Upper lobe of left lung (tissue), 6 donors: ENCODE results near the gene ARMC8. TPM values are rescaled to one million over a fixed set of nuclear protein-coding genes. Genes with fewer than 3 reads are reported as not detected.

Source experiments
- ATAC-seq, 2 donors: fragments of 200-7000 bp; cut with Tn5 transposase; one replicate each; pipeline ENCODE4 v1.9.1; 2022; ENCODE audit warnings: mild to moderate bottlenecking in 2 of 2, moderate library complexity in 2 of 2; ENCODE audit not compliant: low FRiP score in 2 of 2
- DNase-seq, 2 donors: peaks; one replicate each; pipeline ENCODE4 v3.0.0-alpha.2; 2019 to 2020
- H3K27ac ChIP-seq, 4 donors: fragments of 200-600 bp; sonication (generic); one replicate each; pipeline ENCODE4 v1.5.1; 2016 to 2019
- H3K27me3 ChIP-seq, 4 donors: fragments of 200-600 bp; sonication (generic); one replicate each; pipeline ENCODE4 v1.5.1; 2017 to 2019
- H3K36me3 ChIP-seq, 4 donors: fragments of 200-600 bp; sonication (generic); one replicate each; pipeline ENCODE4 v1.5.1; 2016 to 2019
- H3K4me1 ChIP-seq, 4 donors: fragments of 200-600 bp; sonication (generic); one replicate each; pipeline ENCODE4 v1.5.1; 2018 to 2019
- H3K4me3 ChIP-seq, 4 donors: fragments of 200-600 bp; sonication (generic); one replicate each; pipeline ENCODE4 v1.5.1; 2017 to 2019; ENCODE audit warnings: mild to moderate bottlenecking in 2 of 4, moderate library complexity in 1 of 4
- H3K9me3 ChIP-seq, 4 donors: fragments of 200-600 bp; sonication (generic); one replicate each; pipeline ENCODE4 v1.5.1; 2018 to 2019
- EP300 ChIP-seq, 4 donors: sonication (generic); formaldehyde crosslinking; IDR thresholded peaks; one replicate each; pipeline ENCODE4 v1.5.1; 2017; ENCODE audit warnings: antibody characterized with exemption in 4 of 4, control low read depth in 2 of 4
- POLR2A ChIP-seq, 4 donors: fragments of 450-650 bp; IDR thresholded peaks; one replicate each; pipeline ENCODE4 v1.5.1; 2016 to 2017; ENCODE audit warnings: antibody characterized with exemption in 4 of 4, mild to moderate bottlenecking in 2 of 4
- POLR2AphosphoS5 ChIP-seq, 2 donors: sonication (generic); formaldehyde crosslinking; IDR thresholded peaks; one replicate each; pipeline ENCODE4 v1.5.1; 2017; ENCODE audit warnings: antibody characterized with exemption in 2 of 2
- WGBS, 2 donors: methylation state at CpG; one replicate each; pipeline ENCODE4 v1.1.5; 2017 to 2018; 5-methylcytosine and 5-hydroxymethylcytosine counted together
- total RNA-seq, 6 donors: library from RNA; depleted of rRNA in 4 of 6; stranded (reverse); fragments of >200 nt in 4 of 6; gene quantifications; one replicate each; pipeline versions ENCODE4 v1.1.0 to v1.2.1, GENCODE V29; 2016 to 2021
- TF ChIP-seq, protein P1 (sequence below), 6 experiments: fragments of 450-650 bp in 4 of 6; fragments of 200-600 bp in 2 of 6; sonication (generic) in 2 of 6; IDR thresholded peaks; one replicate each; pipeline ENCODE4 v1.5.1; 2016 to 2019; ENCODE audit warnings: antibody characterized with exemption in 6 of 6
- donor health status: DM: no; HTN: no; CAD: no; lungs with moderate emphysema.
- donor health status: DM: no; HTN: yes; CAD: no; lungs with severe emphysema.

The ARMC8 gene
- total RNA-seq, 6 donors from 2014 or later = 40.2 to 67.4 (median 48.1) TPM

DNA sequence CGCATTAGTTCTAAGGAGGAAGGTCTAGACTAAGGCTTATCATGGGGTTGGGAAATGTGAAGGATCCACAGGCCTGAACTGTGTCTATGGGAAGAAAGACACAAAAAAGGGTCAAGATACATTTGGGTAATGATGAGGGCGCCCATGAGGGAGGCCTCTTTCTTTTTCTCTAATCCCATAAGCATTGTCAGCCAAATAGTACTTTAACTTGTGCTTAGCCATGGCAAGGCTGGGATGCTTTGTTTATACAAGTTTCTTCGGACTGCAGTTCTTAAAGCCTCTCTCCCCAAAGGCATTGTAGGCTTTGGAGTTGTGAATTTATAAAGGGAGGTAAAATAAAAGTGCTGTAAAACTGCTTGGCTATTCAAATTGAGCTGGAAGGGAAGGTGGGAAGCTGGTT lies 23.4 kb downstream of the ARMC8 start:
- Histone ChIP-seq H3K4me3 (no peak overlapping the region), H3K4me1 (peaks cover 0 to 9% (median 4%) of the 10 kb centered on the region in 4 donors), H3K9me3 (no peaks in the 10 kb centered on the region), H3K27ac (no peak overlapping the region), H3K27me3 (no peaks in the 10 kb centered on the region), H3K36me3 (peaks cover 0 to 24% (median 0%) of the 10 kb centered on the region in 4 donors)
- TF ChIP-seq POLR2AphosphoS5 (IDR thresholded peaks at IDR 0.05) (no peak), POLR2A (IDR thresholded peaks at IDR 0.05) (no peak), EP300 (IDR thresholded peaks at IDR 0.05) (no peak)
- TF ChIP-seq, protein P1, sequence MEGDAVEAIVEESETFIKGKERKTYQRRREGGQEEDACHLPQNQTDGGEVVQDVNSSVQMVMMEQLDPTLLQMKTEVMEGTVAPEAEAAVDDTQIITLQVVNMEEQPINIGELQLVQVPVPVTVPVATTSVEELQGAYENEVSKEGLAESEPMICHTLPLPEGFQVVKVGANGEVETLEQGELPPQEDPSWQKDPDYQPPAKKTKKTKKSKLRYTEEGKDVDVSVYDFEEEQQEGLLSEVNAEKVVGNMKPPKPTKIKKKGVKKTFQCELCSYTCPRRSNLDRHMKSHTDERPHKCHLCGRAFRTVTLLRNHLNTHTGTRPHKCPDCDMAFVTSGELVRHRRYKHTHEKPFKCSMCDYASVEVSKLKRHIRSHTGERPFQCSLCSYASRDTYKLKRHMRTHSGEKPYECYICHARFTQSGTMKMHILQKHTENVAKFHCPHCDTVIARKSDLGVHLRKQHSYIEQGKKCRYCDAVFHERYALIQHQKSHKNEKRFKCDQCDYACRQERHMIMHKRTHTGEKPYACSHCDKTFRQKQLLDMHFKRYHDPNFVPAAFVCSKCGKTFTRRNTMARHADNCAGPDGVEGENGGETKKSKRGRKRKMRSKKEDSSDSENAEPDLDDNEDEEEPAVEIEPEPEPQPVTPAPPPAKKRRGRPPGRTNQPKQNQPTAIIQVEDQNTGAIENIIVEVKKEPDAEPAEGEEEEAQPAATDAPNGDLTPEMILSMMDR (IDR thresholded peaks at IDR 0.05) = no peak
- no peak for ATAC-seq
- no peak for DNase-seq
- 86 to 92% methylated on average over 3 of the region's 3 CpGs for WGBS, 2 donors

GRCh38 chr3:138213398-138214085 lies 26.4 kb downstream of the ARMC8 start:
- TF ChIP-seq POLR2AphosphoS5 (IDR thresholded peaks at IDR 0.05) (no peak), POLR2A (IDR thresholded peaks at IDR 0.05) (no peak), EP300 (IDR thresholded peaks at IDR 0.05) (no peak)
- TF ChIP-seq, protein P1 (IDR thresholded peaks at IDR 0.05) = no peak
- Histone ChIP-seq H3K4me3 (no peak overlapping the region), H3K27me3 (no peaks in the 10 kb centered on the region), H3K36me3 (peaks cover 0 to 19% (median 0%) of the 10 kb centered on the region in 4 donors), H3K9me3 (no peaks in the 10 kb centered on the region), H3K4me1 (peaks cover 0 to 8% (median 2%) of the 10 kb centered on the region in 4 donors), H3K27ac (no peak overlapping the region)
- ATAC-seq (no peak), DNase-seq (no peak)
- 75 to 90% methylated on average over 7 of the region's 7 CpGs for WGBS, 2 donors

- Histone ChIP-seq H3K36me3 (peaks cover 2 to 28% (median 10%) of the 10 kb centered on the region in 4 donors), H3K27me3 (no peaks in the 10 kb centered on the region), H3K4me1 (peaks cover 8 to 30% (median 16%) of the 10 kb centered on the region in 4 donors), H3K9me3 (no peaks in the 10 kb centered on the region), H3K4me3 (no peak overlapping the region), H3K27ac (no peak overlapping the region)
- WGBS, 2 donors = 46 to 50% methylated on average over 1 of the region's 1 CpG
- ATAC-seq (no peak), DNase-seq (no peak)
- no peak for TF ChIP-seq EP300 (IDR thresholded peaks at IDR 0.05)
- TF ChIP-seq, protein P1 (IDR thresholded peaks at IDR 0.05) = no peak
Measured at GRCh38 chr3:138219255-138219654, 32.2 kb downstream of the ARMC8 start.

- peaks cover 8 to 30% (median 16%) of the 10 kb centered on the region in 4 donors for H3K4me1 ChIP-seq
- no peaks in the 10 kb centered on the region for H3K27me3 ChIP-seq
- peaks cover 8 to 35% (median 20%) of the 10 kb centered on the region in 4 donors for H3K36me3 ChIP-seq
- ATAC-seq = no peak
- no peak for DNase-seq
- TF ChIP-seq, protein P1 (IDR thresholded peaks at IDR 0.05) = no peak
- TF ChIP-seq EP300 (IDR thresholded peaks at IDR 0.05) = no peak
- TF ChIP-seq POLR2AphosphoS5 (IDR thresholded peaks at IDR 0.05) = no peak
- 98 to 100% methylated on average over 1 of the region's 1 CpG for WGBS, 2 donors
- no peaks in the 10 kb centered on the region for H3K9me3 ChIP-seq
- no peak overlapping the region for H3K4me3 ChIP-seq
- H3K27ac ChIP-seq = no peak overlapping the region
Measured at GRCh38 chr3:138220242-138220641, 33.1 kb downstream of the ARMC8 start.

- Histone ChIP-seq H3K9me3 (no peaks in the 10 kb centered on the region), H3K4me3 (no peak overlapping the region), H3K36me3 (peaks cover 11 to 38% (median 25%) of the 10 kb centered on the region in 4 donors), H3K27me3 (no peaks in the 10 kb centered on the region), H3K4me1 (peaks cover 8 to 30% (median 16%) of the 10 kb centered on the region in 4 donors), H3K27ac (no peak overlapping the region)
- ATAC-seq = no peak
- no peak for DNase-seq
- 96 to 100% methylated on average over 4 of the region's 4 CpGs for WGBS, 2 donors
- TF ChIP-seq POLR2AphosphoS5 (IDR thresholded peaks at IDR 0.05) (no peak), POLR2A (IDR thresholded peaks at IDR 0.05) (no peak), EP300 (IDR thresholded peaks at IDR 0.05) (no peak)
- TF ChIP-seq, protein P1 (IDR thresholded peaks at IDR 0.05) = no peak
Measured at GRCh38 chr3:138220788-138221187, 33.7 kb downstream of the ARMC8 start.
